ENCODE measurements around the gene PRDX6. TPM values are rescaled to one million over a fixed set of nuclear protein-coding genes. Genes with fewer than 3 reads are reported as not detected.

The PRDX6 gene
- total and polyA plus RNA-seq, 2 of the 8 experiments (the other 6 are each of a cell fraction or from before 2014, with no cell fraction given), result 348 to 677 TPM

GRCh38 chr1:173431304-173432045, 45.7 kb upstream of the PRDX6 start:
- POLR2A ChIA-PET (ENCODE audit: partially characterized antibody), result interaction anchor here (0.8 to 3.2 kb wide), 6 partner anchors 8 to 436 kb away, joined by 3 to 30 read pairs (median 6); partner anchors contain the start of genes GAS5, PRDX6 and ZBTB37
- Histone ChIP-seq H3K36me3 (ENCODE audit: control insufficient read depth in 2 of 4, insufficient read depth in 4 of 4, low read length in 3 of 4) (no peaks in the 10 kb centered on the region), H2BK12ac (ENCODE audit: low read depth, low read length) (peak overlapping the region; percentile 95; the same call in 1 of the 2 replicates), H4K91ac (replicated peaks; ENCODE audit: insufficient read length, low read length) (peak overlapping the region; percentile 51), H3K9me3 (ENCODE audit: insufficient read depth in 2 of 2, low read depth in 1 of 2, low read length in 1 of 2) (no peaks in the 10 kb centered on the region), H4K8ac (ENCODE audit: extremely low read depth, insufficient read depth, low read length) (no peak overlapping the region), H3K79me1 (ENCODE audit: low read depth, low read length) (no peaks in the 10 kb centered on the region), H3K23me2 (ENCODE audit: low read depth, low read length) (no peaks in the 10 kb centered on the region), H3K4me1 (replicated peaks in 1 of 4; ENCODE audit: control insufficient read depth in 3 of 4, insufficient read depth in 4 of 4, low read length in 3 of 4) (peaks cover 3 to 19% (median 10%) of the 10 kb centered on the region in 4 experiments; a peak in 5 of 7 replicates), H3K4me2 (ENCODE audit: insufficient read depth in 1 of 2, low read depth in 2 of 2, low read length in 2 of 2) (peak overlapping the region in 1 of 2 experiments; percentile 49; a peak in 2 of 4 replicates), H2BK20ac (ENCODE audit: low read length) (peak overlapping the region; percentile 48; the same call in 1 of the 2 replicates), H3K27me3 (replicated peaks in 1 of 4; ENCODE audit: control insufficient read depth in 3 of 4, extremely low read depth in 1 of 4, insufficient read depth in 3 of 4, low read length in 3 of 4) (no peaks in the 10 kb centered on the region), H2AFZ (ENCODE audit: low read length) (no peak overlapping the region), H3K27ac (ENCODE audit: low read depth, low read length) (no peak overlapping the region), H4K20me1 (replicated peaks in 1 of 2; ENCODE audit: control insufficient read depth in 1 of 2, insufficient read depth in 2 of 2, low read length in 2 of 2) (no peaks in the 10 kb centered on the region), H3K79me2 (ENCODE audit: control insufficient read depth in 1 of 2, insufficient read depth in 2 of 2, low read length in 2 of 2) (no peaks in the 10 kb centered on the region), H3K4me3 (ENCODE audit: extremely low read depth in 1 of 4, insufficient read depth in 2 of 4, low read depth in 3 of 4, low read length in 4 of 4) (peak overlapping the region in 1 of 4 experiments; percentile 43; a peak in 2 of 8 replicates), H2BK120ac (replicated peaks; ENCODE audit: low read depth, low read length) (peak overlapping the region; percentile 93), H3K14ac (ENCODE audit: insufficient read length) (no peak overlapping the region), H4K5ac (ENCODE audit: insufficient read length, low read depth, low read length) (peak overlapping the region; percentile 62), H3K4ac (replicated peaks; ENCODE audit: insufficient read length, low read depth, low read length) (peak overlapping the region; percentile 76), H2BK5ac (ENCODE audit: low read depth, low read length) (peak overlapping the region; percentile 38; the same call in 1 of the 2 replicates), H3K56ac (replicated peaks; ENCODE audit: insufficient read length, low read depth, low read length) (no peak overlapping the region), H2AK5ac (ENCODE audit: low read depth, low read length) (peak overlapping the region; percentile 53; the same call in 1 of the 2 replicates), H3K18ac (ENCODE audit: extremely low read depth, low read length) (peak overlapping the region; percentile 56; the same call in 1 of the 2 replicates), H3K9ac (replicated peaks in 1 of 4; ENCODE audit: extremely low read depth in 1 of 4, low read depth in 3 of 4, low read length in 3 of 4) (no peak overlapping the region), H3K23ac (ENCODE audit: insufficient read length) (no peak overlapping the region), H2BK15ac (ENCODE audit: low read length) (peak overlapping the region; percentile 0)
- 28% methylated on average over 6 of the region's 6 CpGs; no CpG with 5 or more reads in 1 of the 2 experiments for WGBS, 2 experiments (ENCODE audit: extremely low coverage in 1 of 2, insufficient coverage in 1 of 2, insufficient read length in 1 of 2, insufficient replicate concordance in 2 of 2, low coverage in 1 of 2, low lambda C conversion rate in 2 of 2, missing lambda C conversion rate in 1 of 2)
- CTCF ChIA-PET (ENCODE audit: partially characterized antibody), result interaction anchor here (0.6 to 4.3 kb wide), 39 partner anchors 8 to 689 kb away, joined by 3 to 44 read pairs (median 3); partner anchors contain the start of genes ANKRD45 and PRDX6
- peak; percentile 87 to 97 for DNase-seq (ENCODE audit: low read depth in 1 of 2, low spot score in 2 of 2)
- peak; percentile 55 for FAIRE-seq
- TF ChIP-seq CTCF (IDR thresholded peaks at IDR 0.05; ENCODE audit: control extremely low read depth in 1 of 3, insufficient read depth in 1 of 3, low read depth in 1 of 3, low read length in 3 of 3) (peak; percentile 43 to 88 (median 87)), YY1 (IDR thresholded peaks at IDR 0.05; ENCODE audit: low read depth, low read length) (peak; percentile 70)

All from H1 (cell line).